Testis (tissue), 2 donors: ENCODE data around the gene NTNG2.

Source experiments
- CTCF ChIP-seq, 3 experiments: fragments of 450-650 bp in 2 of 3; fragments of 200-600 bp in 1 of 3; sonication (generic) in 1 of 3; IDR thresholded peaks; one replicate each; pipeline ENCODE4 v1.5.1; 2016 to 2019; ENCODE audit warnings: antibody characterized with exemption in 3 of 3, mild to moderate bottlenecking in 2 of 3, moderate library complexity in 1 of 3
- POLR2A ChIP-seq: fragments of 450-650 bp; IDR thresholded peaks from one replicate; pipeline ENCODE4 v1.6.1; 2017; ENCODE audit warnings: antibody characterized with exemption, mild to moderate bottlenecking, moderate library complexity

GRCh38 chr9:132216861-132217619, 55.2 kb downstream of the NTNG2 start:
- TF ChIP-seq POLR2A (no peak), CTCF (IDR thresholded peaks at IDR 0.05) (no peak)
